ENCODE measurements around the gene ADAP2.

GRCh38 chr17:30929081-30929633 is 7.4 kb downstream of the ADAP2 start:
- TF ChIP-seq CTCF (IDR thresholded peaks at IDR 0.05; ENCODE audit: insufficient read depth, low read depth, low read length) (no peak), EZH2 (IDR thresholded peaks at IDR 0.05; ENCODE audit: insufficient read depth, low read length) (no peak)

Data from astrocyte (in vitro differentiated cells and primary cell).